ENCODE results near the gene CSRNP3. TPM values are rescaled to one million over a fixed set of nuclear protein-coding genes. Genes with fewer than 3 reads are reported as not detected.
A peak's percentile ranks its signal among the peaks of the same experiment; 100 is the strongest.
"Not testable (repeated sequence)": the region's sequence is repeated elsewhere in the genome, so short reads cannot be mapped to it uniquely, and the experiment has no call there.

Gene CSRNP3
- polyA plus RNA-seq, 5 donors, result 5.4 to 10.0 (median 9.3) TPM

DNA sequence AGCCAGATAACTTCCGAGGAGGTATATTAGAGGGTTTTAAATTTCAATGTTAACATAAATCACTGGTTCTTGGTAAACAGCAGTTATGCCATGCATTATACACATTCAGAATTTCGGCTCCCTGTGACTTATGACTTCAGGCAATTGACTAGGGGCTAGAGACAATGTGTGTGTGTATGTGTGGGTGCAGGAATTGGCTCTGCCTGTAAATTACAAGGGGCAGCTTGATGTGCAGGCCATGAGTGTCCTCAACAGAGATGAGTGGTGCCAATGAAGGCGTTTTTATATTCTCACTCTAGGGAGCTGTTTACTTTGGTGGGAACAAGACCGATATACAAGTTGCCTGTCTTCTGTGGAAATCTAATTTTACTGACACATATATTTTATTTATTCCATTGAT lies 161.6 kb downstream of the CSRNP3 start:
- no peak for DNase-seq

DNA sequence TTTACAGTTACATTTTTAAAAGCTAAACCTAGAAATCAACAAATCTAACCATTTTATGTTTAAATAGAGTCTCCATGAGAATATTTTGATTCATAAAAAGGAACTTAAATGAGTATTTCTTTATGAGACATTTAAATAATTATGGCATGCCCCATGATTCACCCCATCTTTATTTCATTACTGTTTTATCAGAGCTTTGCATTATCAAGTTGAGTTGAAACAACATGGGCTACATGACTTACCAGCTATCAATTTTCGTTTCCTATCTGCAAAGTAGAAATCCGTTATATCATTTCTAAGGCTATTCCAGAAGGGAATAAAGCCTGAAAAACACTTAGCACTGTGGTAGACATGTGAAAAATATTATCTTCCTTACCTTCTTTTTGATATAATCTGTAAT lies 163.1 kb downstream of the CSRNP3 start:
- DNase-seq, result no peak

DNA sequence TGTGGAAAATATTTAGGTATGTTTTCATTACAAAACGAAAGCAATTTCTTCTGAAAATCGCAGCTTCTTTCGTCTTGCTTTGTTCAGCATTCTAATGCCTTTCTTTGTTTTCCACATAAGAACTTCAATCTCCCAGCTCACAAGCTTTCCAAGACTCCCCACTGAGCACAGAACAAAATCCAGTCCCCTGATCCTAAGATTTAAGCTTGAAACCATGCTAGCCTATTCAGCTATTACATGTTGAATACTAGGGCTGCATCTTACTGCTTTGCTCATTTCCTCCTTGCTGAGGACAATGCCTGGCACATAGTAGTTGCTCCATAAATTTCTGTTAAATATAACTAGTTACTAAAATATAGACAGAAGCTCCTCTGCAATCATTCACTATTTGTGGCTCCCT lies 163.9 kb downstream of the CSRNP3 start:
- no peak for DNase-seq

DNA sequence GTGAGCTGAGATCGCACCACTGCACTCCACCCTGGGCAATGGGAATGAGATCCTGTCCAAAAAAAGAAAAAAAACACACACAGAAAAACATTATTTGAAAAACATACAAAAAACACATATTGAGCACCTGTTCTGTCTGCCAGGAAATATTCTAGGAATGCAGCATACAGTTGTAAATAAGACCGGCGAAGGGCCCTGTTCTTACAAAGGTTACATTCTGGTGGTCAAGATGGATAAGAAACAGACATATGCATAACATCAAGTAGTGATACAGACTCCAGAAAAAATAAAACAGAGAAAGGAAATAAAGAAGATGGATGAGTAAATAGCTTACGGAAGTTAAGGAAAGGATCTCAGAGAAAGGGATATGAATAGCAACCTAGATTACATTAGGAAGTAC lies 164.8 kb downstream of the CSRNP3 start:
- DNase-seq, result no peak

DNA sequence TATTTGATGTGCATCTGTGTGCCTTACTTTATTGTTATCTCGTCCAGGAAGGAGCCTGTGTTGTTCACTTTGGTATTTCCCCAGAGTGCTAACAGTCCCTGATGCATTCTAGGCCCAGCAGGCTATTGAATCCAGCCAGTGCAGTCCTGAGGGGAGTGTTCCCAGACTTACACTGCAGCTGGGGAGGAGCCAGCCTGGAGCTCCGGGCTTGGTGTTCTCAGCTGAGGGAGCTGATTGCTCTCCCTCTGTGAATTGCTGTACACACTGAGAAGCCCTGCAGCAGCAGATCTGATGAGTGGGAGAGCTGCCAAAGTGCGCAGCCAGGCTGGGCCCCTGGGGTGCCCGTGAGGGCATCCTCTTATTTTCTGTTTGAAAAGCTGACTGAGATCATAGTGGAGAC lies 165.4 kb downstream of the CSRNP3 start:
- peak; percentile 17 to 33 for DNase-seq

DNA sequence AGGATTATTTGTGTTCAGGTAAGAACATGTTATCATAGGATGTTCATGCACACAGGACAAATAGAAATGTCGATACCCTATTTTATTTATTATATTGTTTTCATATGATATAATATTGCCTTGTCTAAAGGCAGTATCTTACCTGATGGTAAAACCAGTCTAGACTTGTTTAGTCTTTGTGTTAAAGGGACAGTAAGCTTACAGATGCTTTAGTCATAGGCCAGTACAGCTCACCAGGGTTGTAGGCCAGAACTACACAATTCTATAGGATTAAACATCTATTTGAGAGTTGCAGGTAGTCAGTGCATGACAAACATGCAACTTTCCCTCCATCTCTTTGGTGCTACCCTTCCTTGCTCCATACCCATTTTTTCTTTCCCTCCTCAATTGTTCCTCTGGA lies 166.0 kb downstream of the CSRNP3 start:
- DNase-seq, result no peak

DNA sequence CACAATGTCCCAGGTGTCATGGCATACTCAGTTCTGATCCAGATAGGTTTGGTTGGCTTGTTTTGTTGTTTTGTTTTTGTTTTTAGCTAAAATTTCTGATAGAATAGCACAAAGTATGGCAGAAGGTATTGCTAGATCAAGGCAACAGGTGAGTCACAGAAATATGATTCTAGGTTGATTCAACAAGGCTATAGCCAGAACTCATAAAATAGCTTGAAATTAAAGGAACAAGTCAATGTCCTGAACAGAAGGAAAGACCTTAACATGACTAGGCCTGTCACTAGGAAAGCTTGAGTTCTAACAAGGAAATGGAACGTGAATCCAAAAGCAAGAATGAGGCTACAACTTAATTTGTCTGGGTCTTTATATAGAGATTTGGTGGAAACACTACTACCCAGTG lies 167.5 kb downstream of the CSRNP3 start:
- no peak for DNase-seq

DNA sequence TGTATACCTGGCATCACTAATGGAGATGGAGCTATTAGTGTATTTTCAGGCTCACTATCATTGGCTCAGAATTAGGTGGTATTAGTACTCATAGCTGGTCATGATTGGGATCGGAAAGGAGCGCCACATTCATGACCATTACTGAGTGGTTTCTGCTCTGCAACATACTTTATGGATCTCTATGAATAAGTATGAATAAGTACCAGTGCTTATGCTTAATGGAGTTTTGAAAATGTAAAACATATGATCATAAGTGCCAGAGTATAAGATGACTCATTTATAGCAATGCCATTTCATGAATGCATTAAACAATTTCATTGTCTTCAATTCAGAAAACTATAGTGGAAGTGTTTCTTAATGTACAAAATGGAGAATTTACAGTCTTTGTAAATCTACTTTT lies 167.9 kb downstream of the CSRNP3 start:
- no peak for DNase-seq

DNA sequence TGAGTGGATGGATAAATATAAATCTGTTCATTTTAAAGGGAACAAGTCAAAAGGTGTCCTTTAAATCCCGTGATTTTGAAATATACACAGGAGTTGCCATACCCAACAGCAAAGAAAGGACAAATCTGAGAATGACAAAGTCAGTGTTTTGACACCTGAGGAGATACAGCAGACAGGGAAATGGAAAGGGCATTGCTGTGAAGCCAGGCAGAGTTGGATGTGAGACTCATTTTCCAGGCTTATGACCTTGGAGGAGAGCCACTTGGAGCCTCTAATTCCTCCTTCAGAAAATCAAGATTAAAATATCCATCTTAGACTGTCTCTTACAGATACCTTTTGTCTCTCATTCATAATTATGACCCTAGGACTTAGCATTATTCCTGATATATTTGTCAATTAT lies 170.0 kb downstream of the CSRNP3 start:
- no peak for DNase-seq

DNA sequence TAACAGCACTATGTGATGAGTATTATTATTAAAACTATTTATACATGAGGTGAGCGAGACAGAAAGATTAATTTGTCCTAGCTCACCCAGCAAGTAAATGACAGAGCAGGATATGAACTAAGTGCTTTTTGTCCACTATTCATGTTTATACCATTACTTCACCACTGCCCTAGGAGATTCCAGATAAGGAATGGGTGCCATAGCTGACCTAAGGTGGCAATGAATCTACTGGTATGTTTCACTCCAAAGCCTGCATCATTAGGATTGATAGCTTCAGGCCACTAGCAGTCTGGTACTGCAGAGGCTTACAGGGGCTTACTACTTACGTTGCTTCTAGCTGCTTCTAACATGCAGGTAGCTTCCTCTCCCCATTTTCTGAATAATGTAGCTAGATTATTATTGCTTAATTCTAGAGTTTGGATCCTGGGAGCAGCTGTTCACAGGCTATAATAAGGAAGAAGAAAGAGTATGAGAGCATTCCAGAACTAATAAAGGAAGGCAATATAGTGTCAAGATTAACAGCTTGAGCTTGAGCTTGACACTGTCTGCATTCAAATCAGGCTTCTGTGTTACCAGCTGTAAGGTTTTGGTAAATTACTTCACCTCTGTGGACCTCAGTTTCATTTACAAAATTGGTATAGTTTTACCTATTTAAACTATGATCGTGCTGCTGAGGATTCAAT lies 170.9 kb downstream of the CSRNP3 start:
- no peak for DNase-seq

DNA sequence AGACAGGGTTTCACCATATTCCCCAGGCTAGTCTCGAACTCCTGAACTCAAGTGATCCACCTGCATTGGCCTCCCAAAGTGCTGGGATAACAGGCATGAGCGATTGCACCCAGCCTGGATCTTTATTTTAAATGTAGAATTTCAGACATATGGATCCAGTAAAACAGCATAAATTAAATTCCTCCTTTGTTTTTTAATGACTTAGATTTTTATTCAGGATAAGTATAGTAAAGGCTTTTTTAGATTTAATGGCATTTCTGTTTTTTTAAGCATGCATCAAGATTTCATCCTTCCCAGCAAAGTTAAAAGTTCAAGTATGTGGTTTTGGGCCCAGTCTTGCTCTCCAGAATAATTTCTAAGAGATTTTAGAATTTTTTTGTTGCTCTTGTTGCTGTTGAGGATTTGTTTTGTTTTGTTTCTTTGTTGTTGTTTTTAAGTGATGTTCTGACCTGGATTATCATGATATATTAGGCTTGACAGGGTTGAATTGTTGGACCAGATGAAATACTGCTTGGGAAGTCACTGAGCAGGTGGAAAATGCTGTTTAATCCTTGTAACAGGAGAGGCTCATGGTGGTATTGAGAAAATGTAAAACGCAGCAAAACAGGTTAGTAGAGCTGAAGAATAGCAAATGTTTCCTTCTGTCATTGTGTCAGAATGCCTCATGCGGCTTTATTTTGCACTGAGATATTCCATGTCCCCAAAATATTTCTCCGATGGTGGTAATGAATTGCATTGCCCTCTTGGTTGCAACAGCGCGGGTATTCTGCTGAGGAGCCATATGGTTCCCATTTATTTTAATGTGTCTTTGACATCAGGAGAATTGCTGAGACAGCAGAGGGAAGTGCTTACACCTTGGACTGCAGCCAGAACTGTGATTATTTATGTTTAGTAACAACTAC lies 176.7 kb downstream of the CSRNP3 start:
- DNase-seq, result no peak

DNA sequence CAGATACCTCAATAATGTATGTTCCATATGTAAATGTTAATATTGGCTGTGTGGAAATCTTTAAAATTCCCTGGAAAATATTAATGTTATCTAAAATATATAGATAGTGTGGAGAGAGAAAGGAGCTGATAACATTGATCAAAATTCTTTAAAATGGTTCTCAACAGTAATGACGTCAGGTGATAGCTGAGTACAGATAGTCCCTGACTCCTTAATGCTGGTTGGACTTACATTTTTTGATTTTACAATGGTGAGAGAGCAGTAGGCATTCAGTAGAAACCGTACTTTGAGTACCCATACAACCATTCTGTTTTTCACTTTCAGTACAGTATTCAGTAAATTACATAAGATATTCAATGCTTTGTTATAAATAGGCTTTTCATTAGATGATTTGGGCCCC lies 177.9 kb downstream of the CSRNP3 start:
- no peak for DNase-seq

DNA sequence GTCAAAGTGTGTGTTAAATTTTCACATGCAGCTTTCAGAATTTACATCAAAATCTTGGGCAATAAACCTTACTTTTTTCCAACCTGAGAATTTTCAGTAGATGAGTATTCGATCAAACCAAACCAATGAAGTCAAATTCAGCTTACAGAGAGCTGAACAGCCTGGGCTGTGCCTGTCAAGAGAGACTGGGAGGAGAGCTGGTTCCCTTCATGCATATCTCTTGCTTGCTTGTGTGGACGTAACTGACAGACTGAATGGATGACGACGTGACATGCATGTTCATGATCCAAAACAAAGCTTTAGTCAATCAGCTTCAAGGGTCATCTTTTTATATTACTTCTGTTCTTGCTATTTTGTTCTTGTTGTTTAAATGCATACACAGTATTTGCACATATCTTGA lies 179.3 kb downstream of the CSRNP3 start:
- DNase-seq, result no peak

DNA sequence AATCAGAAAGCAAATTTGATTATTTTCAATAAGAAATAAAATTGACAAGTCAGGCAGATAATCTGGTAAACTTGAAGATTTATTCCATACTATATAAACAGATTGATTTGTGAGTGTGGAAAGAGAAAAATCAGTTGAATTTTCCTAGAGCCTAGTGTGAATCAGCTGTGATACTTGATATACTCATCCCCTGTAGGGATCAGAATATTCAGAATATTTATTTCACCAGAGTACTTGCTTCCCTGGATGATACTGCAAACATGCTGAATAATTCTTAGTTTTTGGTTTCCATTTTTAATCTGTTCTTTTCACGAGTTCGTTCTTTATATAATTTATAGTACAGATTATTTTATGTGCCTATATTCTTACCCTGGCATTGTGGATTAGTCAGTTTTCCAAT lies 181.7 kb downstream of the CSRNP3 start:
- DNase-seq, result no peak

DNA sequence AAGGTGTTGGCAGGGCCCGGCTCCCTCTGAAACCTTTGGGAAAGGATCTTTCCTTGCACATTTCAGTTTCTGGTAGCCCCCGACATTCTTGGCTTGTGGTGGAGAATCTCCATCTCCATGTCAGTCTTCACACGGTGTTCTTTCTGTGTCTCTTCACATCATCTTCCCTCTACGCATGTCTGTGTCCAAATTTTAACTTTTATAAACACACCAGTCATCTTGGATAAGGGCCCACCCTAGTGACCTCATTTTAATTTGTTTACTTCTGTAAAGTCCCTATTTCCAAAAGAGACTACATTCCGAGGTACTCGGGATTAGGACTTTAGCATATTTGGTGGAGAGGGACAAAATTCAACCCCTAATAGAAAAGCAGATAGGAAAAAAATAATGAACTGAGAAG lies 186.2 kb downstream of the CSRNP3 start:
- no peak for DNase-seq

DNA sequence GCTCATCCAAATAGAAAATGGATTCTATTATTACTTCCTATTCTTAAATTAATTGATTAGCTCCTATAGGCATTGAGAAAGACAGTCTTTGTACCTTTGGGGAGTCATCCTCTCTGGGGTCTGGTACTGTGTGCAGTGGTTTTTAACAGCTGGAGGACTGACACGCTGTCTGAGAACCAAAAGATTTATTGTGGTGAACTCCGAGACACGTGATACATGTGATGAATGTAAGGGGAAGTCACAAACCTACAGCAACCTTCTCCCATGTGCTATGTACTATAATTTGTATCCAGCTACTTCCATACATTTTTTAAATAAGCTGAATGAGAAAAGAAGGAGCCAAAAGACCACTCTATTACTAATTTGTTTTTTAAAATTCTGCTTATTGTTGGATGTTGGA lies 190.9 kb downstream of the CSRNP3 start:
- DNase-seq, result no peak

DNA sequence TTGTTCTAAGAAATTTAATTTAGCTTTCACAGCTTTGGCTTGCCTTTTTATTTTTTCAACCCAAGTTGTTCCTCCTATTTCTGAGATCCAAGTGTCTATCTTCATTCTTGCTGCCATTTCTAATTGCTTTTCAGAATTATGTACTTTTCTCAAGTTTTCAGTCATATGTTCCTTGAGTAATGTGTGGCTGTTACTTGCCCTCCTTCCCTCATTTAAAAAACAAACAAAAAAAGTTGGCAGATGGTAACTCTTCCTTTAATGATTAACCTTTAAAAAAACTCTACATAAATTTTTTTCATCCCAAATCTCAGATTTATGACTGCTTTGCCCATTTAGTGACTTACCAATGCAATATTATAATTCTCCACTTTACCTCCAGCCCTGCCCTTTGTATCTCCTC lies 193.2 kb downstream of the CSRNP3 start:
- DNase-seq, result no peak

DNA sequence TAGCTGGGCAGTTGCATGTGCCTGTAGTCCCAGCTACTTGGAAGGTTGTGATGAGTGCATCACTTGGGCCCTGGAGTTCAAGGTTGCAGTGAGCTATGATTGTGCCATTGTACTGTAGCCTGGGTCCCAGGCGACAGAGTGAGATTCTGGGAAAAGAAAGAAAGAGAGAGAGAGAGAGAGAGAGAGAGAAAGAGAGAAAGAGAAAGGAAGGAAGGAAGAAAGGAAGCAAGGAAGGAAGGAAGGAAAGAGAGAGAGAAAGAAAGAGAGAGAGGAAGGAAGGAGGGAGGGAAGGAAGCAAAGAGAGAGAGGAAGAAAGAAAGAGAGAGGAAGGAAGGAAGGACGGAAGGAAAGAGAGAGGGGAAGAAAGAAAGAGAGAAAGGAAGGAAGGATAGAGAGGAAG lies 196.1 kb downstream of the CSRNP3 start:
- DNase-seq, result no peak

DNA sequence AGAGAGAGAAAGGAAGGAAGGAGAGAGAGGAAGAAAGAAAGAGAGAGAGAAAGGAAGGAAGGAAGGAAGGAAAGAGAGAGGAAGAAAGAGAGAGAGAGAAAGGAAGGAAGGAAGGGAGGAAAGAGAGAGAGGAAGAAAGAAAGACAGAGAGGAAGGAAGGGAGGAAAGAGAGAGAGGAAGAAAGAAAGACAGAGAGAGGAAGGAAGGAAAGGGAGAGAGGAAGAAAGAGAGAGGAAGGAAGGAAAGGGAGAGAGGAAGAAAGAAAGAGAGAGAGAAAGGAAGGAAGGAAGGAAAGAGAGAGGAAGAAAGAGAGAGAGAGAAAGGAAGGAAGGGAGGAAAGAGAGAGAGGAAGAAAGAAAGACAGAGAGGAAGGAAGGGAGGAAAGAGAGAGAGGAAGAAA lies 196.6 kb downstream of the CSRNP3 start:
- DNase-seq, result not testable (repeated sequence)

DNA sequence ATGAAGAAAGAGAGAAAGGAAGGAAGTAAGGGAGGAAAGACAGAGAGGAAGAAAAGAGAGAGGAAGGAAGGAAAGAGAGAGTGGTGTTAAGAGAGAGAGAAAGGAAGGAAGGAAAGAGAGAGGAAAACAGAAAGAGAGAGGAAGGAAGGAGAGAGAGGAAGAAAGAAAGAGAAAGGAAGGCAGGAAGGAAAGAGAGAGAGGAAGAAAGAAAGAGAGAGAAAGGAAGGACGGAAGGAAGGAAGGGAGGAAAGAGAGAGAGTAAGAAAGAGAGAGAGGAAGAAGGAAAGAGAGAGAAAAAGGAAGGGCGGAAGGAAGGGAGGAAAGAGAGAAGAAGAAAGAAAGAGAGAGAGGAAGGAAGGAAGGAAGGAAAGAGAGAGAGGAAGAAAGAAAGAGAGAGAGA lies 197.1 kb downstream of the CSRNP3 start:
- DNase-seq, result no peak

DNA sequence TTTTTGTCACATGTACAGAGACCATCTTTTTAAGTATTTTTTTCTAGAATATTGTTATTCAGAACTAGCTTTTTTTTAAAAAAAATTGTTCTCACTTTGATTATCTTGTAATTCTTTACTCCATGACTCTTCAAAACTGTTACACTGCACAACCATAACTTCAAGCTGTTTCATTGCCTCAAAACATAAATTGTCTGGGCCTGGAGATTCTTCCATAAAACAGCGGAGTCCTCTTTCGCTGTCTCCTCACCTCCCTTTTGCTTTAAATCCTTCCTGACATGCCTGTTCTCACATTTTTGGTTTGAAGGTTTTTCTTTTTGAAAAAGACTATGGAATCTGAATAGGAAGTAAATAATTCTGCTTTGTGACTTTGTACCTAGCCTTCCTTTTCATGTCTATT lies 197.9 kb downstream of the CSRNP3 start:
- no peak for DNase-seq

DNA sequence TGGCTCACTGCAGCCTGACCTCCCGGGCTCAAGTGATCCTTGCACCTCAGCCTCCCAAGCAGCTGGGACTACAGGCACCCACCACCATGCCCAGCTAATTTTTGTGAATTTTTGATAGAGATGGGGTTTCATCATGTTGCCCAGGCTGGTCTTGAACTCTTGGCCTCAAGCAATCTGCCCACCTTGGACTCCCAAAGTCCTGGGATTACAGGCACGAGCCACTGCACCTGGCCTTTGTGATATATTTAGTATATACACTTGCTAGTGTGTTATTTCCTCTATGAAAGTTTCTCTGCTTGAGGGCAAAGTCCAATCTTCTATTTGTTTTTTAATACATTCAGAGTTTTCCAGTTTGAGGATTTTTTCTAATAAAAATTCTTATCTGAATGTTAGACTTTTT lies 205.3 kb downstream of the CSRNP3 start:
- no peak for DNase-seq

DNA sequence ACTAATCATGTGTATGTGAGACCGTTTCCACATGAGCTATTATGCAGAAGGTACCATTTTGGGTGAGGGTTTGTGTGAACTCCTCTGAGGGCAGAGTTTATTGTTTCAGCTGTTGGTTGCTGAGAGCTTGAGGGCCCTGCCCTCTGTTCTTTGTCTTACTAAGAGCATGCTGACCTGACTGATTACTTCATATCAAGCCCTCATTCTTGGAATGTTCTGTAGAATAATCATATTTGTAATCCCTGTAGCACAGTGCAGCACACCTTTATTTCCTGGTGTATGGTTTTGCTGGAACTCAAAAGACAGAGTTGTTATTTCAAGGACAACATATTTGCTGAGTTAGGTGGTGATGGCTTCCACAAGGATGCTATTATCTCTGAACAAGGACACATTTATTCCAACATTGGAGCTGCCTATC lies 206.1 kb downstream of the CSRNP3 start:
- no peak for DNase-seq

DNA sequence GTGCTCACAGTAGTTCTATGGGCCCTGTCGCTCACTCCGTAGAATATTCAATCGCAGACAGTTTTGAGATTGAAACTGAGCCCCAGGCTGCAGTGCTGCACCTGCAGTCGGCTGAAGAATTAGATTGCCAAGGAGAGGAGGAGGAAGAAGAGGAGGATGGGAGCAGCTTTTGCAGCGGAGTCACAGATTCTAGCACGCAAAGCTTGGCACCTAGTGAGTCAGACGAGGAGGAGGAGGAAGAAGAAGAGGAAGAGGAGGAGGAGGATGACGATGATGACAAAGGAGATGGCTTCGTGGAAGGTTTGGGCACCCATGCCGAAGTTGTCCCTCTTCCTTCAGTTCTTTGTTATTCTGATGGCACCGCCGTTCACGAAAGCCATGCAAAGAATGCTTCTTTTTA lies 209.4 kb downstream of the CSRNP3 start:
- no peak for DNase-seq

All from right lung (tissue), 5 donors.